ENCODE measurements around the gene PDE10A. TPM values are rescaled to one million over a fixed set of nuclear protein-coding genes. Genes with fewer than 3 reads are reported as not detected.

Gene PDE10A
- total RNA-seq, 1 donor from 2014 or later = 17.3 TPM

- no peak overlapping the region for H3K4me2 ChIP-seq
- H3K27me3 Mint-ChIP-seq (ENCODE audit: insufficient read depth, low read depth) = peaks cover 4% of the 10 kb centered on the region
- no peak overlapping the region for H3K9ac ChIP-seq
- H3K9me3 Mint-ChIP-seq = no peaks in the 10 kb centered on the region
- peaks cover 7% of the 10 kb centered on the region for H4K20me1 ChIP-seq (ENCODE audit: low read depth)
- no peaks in the 10 kb centered on the region for H3K27me3 ChIP-seq
- H3K4me3 ChIP-seq = no peak overlapping the region
- peaks cover 9% of the 10 kb centered on the region for H3K79me2 ChIP-seq (ENCODE audit: low read depth)
- TF ChIP-seq, protein P1, sequence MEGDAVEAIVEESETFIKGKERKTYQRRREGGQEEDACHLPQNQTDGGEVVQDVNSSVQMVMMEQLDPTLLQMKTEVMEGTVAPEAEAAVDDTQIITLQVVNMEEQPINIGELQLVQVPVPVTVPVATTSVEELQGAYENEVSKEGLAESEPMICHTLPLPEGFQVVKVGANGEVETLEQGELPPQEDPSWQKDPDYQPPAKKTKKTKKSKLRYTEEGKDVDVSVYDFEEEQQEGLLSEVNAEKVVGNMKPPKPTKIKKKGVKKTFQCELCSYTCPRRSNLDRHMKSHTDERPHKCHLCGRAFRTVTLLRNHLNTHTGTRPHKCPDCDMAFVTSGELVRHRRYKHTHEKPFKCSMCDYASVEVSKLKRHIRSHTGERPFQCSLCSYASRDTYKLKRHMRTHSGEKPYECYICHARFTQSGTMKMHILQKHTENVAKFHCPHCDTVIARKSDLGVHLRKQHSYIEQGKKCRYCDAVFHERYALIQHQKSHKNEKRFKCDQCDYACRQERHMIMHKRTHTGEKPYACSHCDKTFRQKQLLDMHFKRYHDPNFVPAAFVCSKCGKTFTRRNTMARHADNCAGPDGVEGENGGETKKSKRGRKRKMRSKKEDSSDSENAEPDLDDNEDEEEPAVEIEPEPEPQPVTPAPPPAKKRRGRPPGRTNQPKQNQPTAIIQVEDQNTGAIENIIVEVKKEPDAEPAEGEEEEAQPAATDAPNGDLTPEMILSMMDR (IDR thresholded peaks at IDR 0.05) = no peak
- TF ChIP-seq EZH2 (IDR thresholded peaks at IDR 0.05) (no peak), EZH2phosphoT487 (IDR thresholded peaks at IDR 0.05) (no peak)
- peaks cover 35% of the 10 kb centered on the region for H3K4me1 Mint-ChIP-seq
- H3K4me1 ChIP-seq = peaks cover 33% of the 10 kb centered on the region
- H3K9me3 ChIP-seq (ENCODE audit: low read depth) = no peaks in the 10 kb centered on the region
- H3K27ac ChIP-seq = no peak overlapping the region
- H2AFZ ChIP-seq (replicated peaks) = no peak overlapping the region
- H3K36me3 ChIP-seq = no peaks in the 10 kb centered on the region
- H3F3A ChIP-seq (ENCODE audit: low read depth) = peaks cover 8% of the 10 kb centered on the region
- no peak for DNase-seq (ENCODE audit: low spot score)
- H3K27ac Mint-ChIP-seq = no peak overlapping the region
- H3K36me3 Mint-ChIP-seq = peaks cover 14% of the 10 kb centered on the region
- H3K4me3 Mint-ChIP-seq = no peak overlapping the region
Measured at GRCh38 chr6:165640806-165641205, 22.2 kb downstream of the PDE10A start.

DNA sequence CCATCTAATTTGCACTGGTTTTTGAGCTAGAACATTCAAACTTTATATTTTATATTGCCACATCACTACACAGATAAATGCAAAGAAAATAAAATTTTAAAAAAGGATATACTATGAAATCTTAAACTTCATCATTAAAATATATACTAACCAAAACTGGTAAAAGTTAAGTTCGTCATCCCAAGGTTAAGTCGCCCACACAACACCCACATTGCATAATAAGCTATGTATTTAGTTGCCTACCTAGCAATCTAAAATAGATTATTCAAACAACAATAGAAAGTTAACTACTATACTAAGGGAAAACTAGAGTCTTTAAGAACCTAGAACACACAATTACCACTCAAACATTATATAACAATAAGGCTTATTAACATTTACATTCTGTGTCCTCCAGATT is 24.5 kb downstream of the PDE10A start:
- peaks cover 34% of the 10 kb centered on the region for H3K4me1 ChIP-seq
- H3K27ac ChIP-seq = peak overlapping the region; percentile 61
- TF ChIP-seq, protein P1 (IDR thresholded peaks at IDR 0.05) = no peak
- TF ChIP-seq EZH2phosphoT487 (IDR thresholded peaks at IDR 0.05) (no peak), EZH2 (IDR thresholded peaks at IDR 0.05) (no peak)
- no peak overlapping the region for H3K4me3 ChIP-seq
- no peak overlapping the region for H2AFZ ChIP-seq (replicated peaks)
- H3K9me3 ChIP-seq (ENCODE audit: low read depth) = no peaks in the 10 kb centered on the region
- peak overlapping the region; percentile 83 for H3K27ac Mint-ChIP-seq
- peaks cover 7% of the 10 kb centered on the region for H4K20me1 ChIP-seq (ENCODE audit: low read depth)
- H3K27me3 Mint-ChIP-seq (ENCODE audit: insufficient read depth, low read depth) = peaks cover 4% of the 10 kb centered on the region
- no peaks in the 10 kb centered on the region for H3K36me3 ChIP-seq
- no peaks in the 10 kb centered on the region for H3K27me3 ChIP-seq
- H3F3A ChIP-seq (ENCODE audit: low read depth) = peaks cover 8% of the 10 kb centered on the region
- H3K79me2 ChIP-seq (ENCODE audit: low read depth) = peaks cover 9% of the 10 kb centered on the region
- H3K9me3 Mint-ChIP-seq = no peaks in the 10 kb centered on the region
- H3K36me3 Mint-ChIP-seq = peaks cover 13% of the 10 kb centered on the region
- H3K4me3 Mint-ChIP-seq = no peak overlapping the region
- no peak overlapping the region for H3K9ac ChIP-seq
- no peak for DNase-seq (ENCODE audit: low spot score)
- peak overlapping the region; percentile 61 for H3K4me2 ChIP-seq
- peaks cover 37% of the 10 kb centered on the region for H3K4me1 Mint-ChIP-seq

GRCh38 chr6:165637586-165637985 is 25.5 kb downstream of the PDE10A start:
- TF ChIP-seq EZH2phosphoT487 (IDR thresholded peaks at IDR 0.05) (no peak), EZH2 (IDR thresholded peaks at IDR 0.05) (no peak)
- TF ChIP-seq, protein P1 (IDR thresholded peaks at IDR 0.05) = no peak

More at GRCh38 chr6:165637586-165637985, 25.5 kb downstream of the PDE10A start:
- H3K27ac ChIP-seq = peak overlapping the region; percentile 61
- H3K9ac ChIP-seq = no peak overlapping the region
- H3K36me3 ChIP-seq = no peaks in the 10 kb centered on the region
- peak overlapping the region; percentile 13 for H3K4me3 ChIP-seq
- H3K79me2 ChIP-seq (ENCODE audit: low read depth) = peaks cover 9% of the 10 kb centered on the region
- H3K4me1 ChIP-seq = peaks cover 34% of the 10 kb centered on the region
- Mint-ChIP-seq H3K4me1 (peaks cover 37% of the 10 kb centered on the region), H3K27me3 (ENCODE audit: insufficient read depth, low read depth) (peaks cover 4% of the 10 kb centered on the region), H3K9me3 (no peaks in the 10 kb centered on the region), H3K4me3 (no peak overlapping the region), H3K36me3 (peaks cover 11% of the 10 kb centered on the region), H3K27ac (peak overlapping the region; percentile 7)
- H3K4me2 ChIP-seq = peak overlapping the region; percentile 61
- no peaks in the 10 kb centered on the region for H3K9me3 ChIP-seq (ENCODE audit: low read depth)
- H3K27me3 ChIP-seq = no peaks in the 10 kb centered on the region
- peaks cover 8% of the 10 kb centered on the region for H3F3A ChIP-seq (ENCODE audit: low read depth)
- DNase-seq (ENCODE audit: low spot score) = no peak
- H4K20me1 ChIP-seq (ENCODE audit: low read depth) = peaks cover 7% of the 10 kb centered on the region
- H2AFZ ChIP-seq (replicated peaks) = no peak overlapping the region

Measured in neural progenitor cell (in vitro differentiated cells).